Vagina (tissue), 2 donors: ENCODE results near the gene KRTAP10-10. TPM values are rescaled to one million over a fixed set of nuclear protein-coding genes. Genes with fewer than 3 reads are reported as not detected.

Experiments used
- DNase-seq, 2 donors: peaks; one replicate each; pipeline ENCODE4 v3.0.0-alpha.2; 2017; ENCODE audit errors: extremely low spot score in 2 of 2
- H3K27ac ChIP-seq: fragments of 200-600 bp; sonication (generic); one replicate; pipeline ENCODE4 v1.5.1; 2019
- H3K27me3 ChIP-seq: fragments of 200-600 bp; sonication (generic); one replicate; pipeline ENCODE4 v1.5.1; 2019
- H3K36me3 ChIP-seq, 2 donors: fragments of 200-600 bp; sonication (generic); one replicate each; pipeline ENCODE4 v1.5.1; 2017 to 2019
- H3K4me1 ChIP-seq: fragments of 200-600 bp; sonication (generic); one replicate; pipeline ENCODE4 v1.5.1; 2019
- H3K4me3 ChIP-seq, 2 donors: fragments of 200-600 bp; sonication (generic); 1 replicate in 1 of 2; 2 replicates in 1 of 2; pipeline ENCODE4 v1.5.1; 2016 to 2019
- H3K9me3 ChIP-seq: fragments of 200-600 bp; sonication (generic); one replicate; pipeline ENCODE4 v1.5.1; 2019
- CTCF ChIP-seq, 3 experiments: fragments of 450-650 bp in 2 of 3; fragments of 200-600 bp in 1 of 3; sonication (generic) in 1 of 3; IDR thresholded peaks; one replicate each; pipeline ENCODE4 v1.5.1; 2017 to 2019; ENCODE audit warnings: antibody characterized with exemption in 3 of 3, mild to moderate bottlenecking in 2 of 3, moderate library complexity in 2 of 3
- POLR2A ChIP-seq, 2 donors: fragments of 450-650 bp; IDR thresholded peaks; one replicate each; pipeline ENCODE4 v1.6.1; 2017; ENCODE audit warnings: antibody characterized with exemption in 2 of 2, mild to moderate bottlenecking in 2 of 2, moderate library complexity in 2 of 2
- POLR2AphosphoS5 ChIP-seq, 2 donors: sonication (generic); formaldehyde crosslinking; IDR thresholded peaks; one replicate each; pipeline ENCODE4 v1.9.0; 2017; ENCODE audit warnings: antibody characterized with exemption in 2 of 2, mild to moderate bottlenecking in 2 of 2, low read depth in 1 of 2; ENCODE audit not compliant: insufficient read depth in 1 of 2
- intact Hi-C: fragments of 100-400 bp; cut with DNase I; formaldehyde crosslinking; loops from one replicate; pipeline ENCODE4 v1.15.1; 2023
- total RNA-seq: library from RNA; depleted of rRNA; stranded (reverse); fragments of >200 nt; gene quantifications from one replicate; pipeline ENCODE4 v1.2.3, GENCODE V29; 2016

The KRTAP10-10 gene
- total RNA-seq, 1 donor from 2014 or later = not detected

GRCh38 chr21:44592446-44593311 is 44.5 kb upstream of the KRTAP10-10 start, which contains the start of gene KRTAP10-6:
KRTAP10-6 (minus strand) TSS chr21:44592505; CDS start chr21:44592484, 21 bp downstream.
- Histone ChIP-seq H3K27ac (no peak within 1 kb of the TSS), H3K4me1 (no peaks in the 10 kb centered on the region), H3K27me3 (no peaks in the 10 kb centered on the region), H3K4me3 (no peak within 1 kb of the TSS), H3K9me3 (no peaks in the 10 kb centered on the region), H3K36me3 (no peaks in the 10 kb centered on the region)
- intact Hi-C loops = no loop called here
- TF ChIP-seq POLR2AphosphoS5 (IDR thresholded peaks at IDR 0.05; ENCODE audit: insufficient read depth in 1 of 2, low read depth in 1 of 2) (no peak), POLR2A (IDR thresholded peaks at IDR 0.05) (no peak), CTCF (IDR thresholded peaks at IDR 0.05) (no peak)
- peak; percentile 65 to 95 for DNase-seq

- peak; percentile 40 to 64 for DNase-seq
- H3K27ac ChIP-seq = no peak overlapping the region
- H3K9me3 ChIP-seq = no peaks in the 10 kb centered on the region
- no peak for TF ChIP-seq POLR2AphosphoS5 (IDR thresholded peaks at IDR 0.05; ENCODE audit: insufficient read depth in 1 of 2, low read depth in 1 of 2)
- TF ChIP-seq CTCF (IDR thresholded peaks at IDR 0.05) = no peak
- TF ChIP-seq POLR2A (IDR thresholded peaks at IDR 0.05) = no peak
- H3K27me3 ChIP-seq = no peaks in the 10 kb centered on the region
- no peaks in the 10 kb centered on the region for H3K36me3 ChIP-seq
- no peaks in the 10 kb centered on the region for H3K4me1 ChIP-seq
- intact Hi-C loops = no loop called here
- no peak overlapping the region for H3K4me3 ChIP-seq
Observed at GRCh38 chr21:44593598-44594405, 43.4 kb upstream of the KRTAP10-10 start.

GRCh38 chr21:44594406-44594916 is 42.7 kb upstream of the KRTAP10-10 start:
- no peak overlapping the region for H3K27ac ChIP-seq
- no peak overlapping the region for H3K4me3 ChIP-seq
- peak; percentile 4 to 11 for DNase-seq
- no peaks in the 10 kb centered on the region for H3K9me3 ChIP-seq
- no peaks in the 10 kb centered on the region for H3K4me1 ChIP-seq
- TF ChIP-seq POLR2AphosphoS5 (IDR thresholded peaks at IDR 0.05; ENCODE audit: insufficient read depth in 1 of 2, low read depth in 1 of 2) (no peak), POLR2A (IDR thresholded peaks at IDR 0.05) (no peak), CTCF (IDR thresholded peaks at IDR 0.05) (no peak)
- no peaks in the 10 kb centered on the region for H3K36me3 ChIP-seq
- intact Hi-C loops = no loop called here
- H3K27me3 ChIP-seq = no peaks in the 10 kb centered on the region

GRCh38 chr21:44595524-44595923 is 41.6 kb upstream of the KRTAP10-10 start:
- Histone ChIP-seq H3K9me3 (no peaks in the 10 kb centered on the region), H3K4me3 (no peak overlapping the region), H3K27me3 (no peaks in the 10 kb centered on the region), H3K27ac (no peak overlapping the region), H3K4me1 (no peaks in the 10 kb centered on the region), H3K36me3 (no peaks in the 10 kb centered on the region)
- intact Hi-C loops = no loop called here
- peak in 1 of 2 donors; percentile 37 for DNase-seq
- TF ChIP-seq CTCF (IDR thresholded peaks at IDR 0.05) = no peak
